Prostate gland (tissue), 2 donors: Measurements from ENCODE around the gene ZC3HAV1. TPM values are rescaled to one million over a fixed set of nuclear protein-coding genes. Genes with fewer than 3 reads are reported as not detected.
"Not testable (repeated sequence)": the region's sequence is repeated elsewhere in the genome, so short reads cannot be mapped to it uniquely, and the experiment has no call there.

Experiments
- DNase-seq: peaks from one replicate; pipeline ENCODE4 v3.0.0-alpha.2; 2019; ENCODE audit warnings: low spot score
- H3K27ac ChIP-seq, 2 donors: fragments of 200-600 bp; sonication (generic); 2 replicates each; pipeline ENCODE4 v1.5.1; 2017 to 2019
- H3K27me3 ChIP-seq: fragments of 200-600 bp; sonication (generic); replicated peaks from 2 replicates; pipeline ENCODE4 v1.5.1; 2019; ENCODE audit not compliant: insufficient read depth
- H3K36me3 ChIP-seq, 2 donors: fragments of 200-600 bp; sonication (generic); 1 replicate in 1 of 2; 2 replicates in 1 of 2; pipeline versions ENCODE4 v1.5.1 to v1.8.1; 2017 to 2019
- H3K4me1 ChIP-seq: fragments of 200-600 bp; sonication (generic); replicated peaks from 2 replicates; pipeline ENCODE4 v1.5.1; 2019
- H3K4me3 ChIP-seq, 2 donors: fragments of 200-600 bp; sonication (generic); 2 replicates each; pipeline ENCODE4 v1.5.1; 2017 to 2019
- H3K9me3 ChIP-seq: fragments of 200-600 bp; sonication (generic); 2 replicates; pipeline ENCODE4 v1.5.1; 2017
- CTCF ChIP-seq, 4 experiments: fragments of 200-600 bp in 2 of 4; fragments of 450-650 bp in 2 of 4; sonication (generic) in 2 of 4; IDR thresholded peaks; 1 replicate in 3 of 4; 2 replicates in 1 of 4; pipeline ENCODE4 v1.5.1; 2016 to 2019; ENCODE audit warnings: antibody characterized with exemption in 4 of 4, mild to moderate bottlenecking in 2 of 4, moderate library complexity in 2 of 4
- POLR2A ChIP-seq: fragments of 450-650 bp; IDR thresholded peaks from one replicate; pipeline ENCODE4 v1.6.1; 2016; ENCODE audit warnings: antibody characterized with exemption, mild to moderate bottlenecking
- POLR2AphosphoS5 ChIP-seq: sonication (generic); formaldehyde crosslinking; IDR thresholded peaks from one replicate; pipeline ENCODE4 v1.6.1; 2017; ENCODE audit warnings: antibody characterized with exemption
- WGBS: methylation state at CpG from one replicate; pipeline ENCODE4 v1.1.5; 2018; 5-methylcytosine and 5-hydroxymethylcytosine counted together
- intact Hi-C: fragments of 100-400 bp; cut with DNase I; formaldehyde crosslinking; loops from one replicate; pipeline ENCODE4 v1.14.2; 2022
- total RNA-seq, 2 donors: library from RNA; depleted of rRNA; stranded (reverse); fragments of >200 nt; gene quantifications; one replicate each; pipeline ENCODE4 v1.1.0, GENCODE V29; 2016

ZC3HAV1 gene
- total RNA-seq, 2 donors from 2014 or later: 41.2 to 47.9 TPM

- no peak overlapping the region for H3K27ac ChIP-seq
- H3K36me3 ChIP-seq: no peaks in the 10 kb centered on the region
- TF ChIP-seq POLR2AphosphoS5 (no peak), POLR2A (no peak), CTCF (IDR thresholded peaks at IDR 0.05) (no peak)
- WGBS: 72% methylated on average over 5 of the region's 5 CpGs
- H3K4me3 ChIP-seq: no peak overlapping the region
- intact Hi-C loops: no loop called here
- H3K27me3 ChIP-seq: no peaks in the 10 kb centered on the region
- no peaks in the 10 kb centered on the region for H3K4me1 ChIP-seq
- no peaks in the 10 kb centered on the region for H3K9me3 ChIP-seq
- DNase-seq: no peak
Measured at GRCh38 chr7:139103057-139103815, 6.3 kb downstream of the ZC3HAV1 start.

GRCh38 chr7:139101637-139102158 is 7.8 kb downstream of the ZC3HAV1 start:
- DNase-seq, intact Hi-C loops, H3K4me3 ChIP-seq, H3K9me3 ChIP-seq, H3K27ac ChIP-seq, H3K36me3 ChIP-seq, H3K27me3 ChIP-seq, H3K4me1 ChIP-seq: not testable (repeated sequence)
- WGBS: 57% methylated on average over 4 of the region's 4 CpGs

DNA sequence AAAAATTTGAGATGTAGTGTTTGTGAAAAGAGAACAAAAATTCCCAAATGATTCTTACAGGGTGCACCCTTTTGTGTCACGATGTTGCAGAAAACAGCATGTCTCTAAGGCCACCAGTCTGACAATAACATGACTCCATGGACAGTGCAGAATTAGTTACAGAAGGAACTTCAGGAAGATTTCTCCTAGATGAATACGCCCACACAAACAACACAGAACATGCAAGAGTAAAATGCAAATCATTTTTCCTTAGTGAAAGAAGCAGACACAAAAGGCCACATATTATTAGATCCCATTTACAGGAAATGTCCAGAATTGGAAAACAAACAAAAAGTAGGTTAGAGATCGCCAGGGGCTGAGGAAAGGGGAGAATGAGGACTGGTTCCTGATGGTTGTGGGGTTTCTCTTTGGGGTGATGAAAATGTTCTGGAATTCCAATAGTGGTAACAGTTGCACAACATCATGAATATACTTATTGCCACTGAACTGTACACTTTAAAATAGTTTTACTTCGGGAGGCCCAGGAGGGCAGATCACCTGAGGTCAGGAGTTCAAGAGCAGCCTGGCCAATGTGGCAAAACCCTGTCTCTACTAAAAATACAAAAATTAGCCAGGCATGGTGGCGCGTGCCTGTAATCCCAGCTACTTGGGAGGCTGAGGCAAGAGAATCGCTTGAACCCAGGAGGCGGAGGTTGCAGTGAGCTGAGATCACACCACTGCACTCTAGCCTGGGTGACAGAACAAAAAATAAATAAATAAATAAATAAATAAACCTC is 10.2 kb downstream of the ZC3HAV1 start:
- no peak overlapping the region for H3K4me3 ChIP-seq
- no peak for DNase-seq
- H3K4me1 ChIP-seq: no peaks in the 10 kb centered on the region
- H3K36me3 ChIP-seq: no peaks in the 10 kb centered on the region
- intact Hi-C loops: no loop called here
- TF ChIP-seq POLR2AphosphoS5 (no peak), CTCF (IDR thresholded peaks at IDR 0.05) (no peak)
- H3K27ac ChIP-seq: no peak overlapping the region
- H3K27me3 ChIP-seq: no peaks in the 10 kb centered on the region
- WGBS: 88% methylated on average over 8 of the region's 8 CpGs
- H3K9me3 ChIP-seq: no peaks in the 10 kb centered on the region

- no peak overlapping the region for H3K4me3 ChIP-seq
- TF ChIP-seq POLR2A (no peak), CTCF (IDR thresholded peaks at IDR 0.05) (no peak), POLR2AphosphoS5 (no peak)
Measured at GRCh38 chr7:139095194-139095659, 14.3 kb downstream of the ZC3HAV1 start.

DNA sequence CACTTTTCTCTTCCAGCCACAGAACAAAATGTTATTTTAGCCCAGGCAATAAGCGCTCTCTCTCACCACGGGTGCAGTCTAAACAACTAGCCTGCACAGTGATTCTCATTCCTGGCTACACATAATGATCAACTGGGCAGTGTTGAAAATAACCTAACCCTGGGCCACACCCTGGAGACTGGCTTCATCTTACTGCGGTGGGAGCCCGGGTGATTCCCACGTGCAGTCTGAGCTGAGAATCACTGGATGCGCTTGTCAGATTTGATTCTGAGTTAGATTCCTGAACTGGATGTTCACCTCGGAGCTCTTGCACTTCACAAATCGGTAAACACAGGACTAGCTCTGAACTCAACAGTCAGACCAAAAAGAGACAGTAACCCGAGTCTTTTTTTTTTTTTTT is 14.9 kb downstream of the ZC3HAV1 start:
- Histone ChIP-seq H3K36me3 (no peaks in the 10 kb centered on the region), H3K27ac (peak overlapping the region in 1 of 2 donors; percentile 25), H3K9me3 (no peaks in the 10 kb centered on the region), H3K4me3 (no peak overlapping the region), H3K4me1 (no peaks in the 10 kb centered on the region), H3K27me3 (no peaks in the 10 kb centered on the region)
- TF ChIP-seq POLR2A: no peak
- no peak for TF ChIP-seq CTCF (IDR thresholded peaks at IDR 0.05)
- no peak for TF ChIP-seq POLR2AphosphoS5
- intact Hi-C loops: no loop called here
- 49% methylated on average over 9 of the region's 9 CpGs for WGBS
- DNase-seq: no peak

More at GRCh38 chr7:139095194-139095659, 14.3 kb downstream of the ZC3HAV1 start:
- Histone ChIP-seq H3K9me3 (no peaks in the 10 kb centered on the region), H3K36me3 (no peaks in the 10 kb centered on the region), H3K4me1 (no peaks in the 10 kb centered on the region), H3K27ac (peak overlapping the region in 1 of 2 donors; percentile 25), H3K27me3 (no peaks in the 10 kb centered on the region)
- DNase-seq: no peak
- intact Hi-C loops: no loop called here
- 53% methylated on average over 13 of the region's 13 CpGs for WGBS
